ENCODE results near the gene SIK3.

GRCh38 chr11:117016747-117017146, 81.5 kb downstream of the SIK3 start:
- TF ChIP-seq CTCF (IDR thresholded peaks at IDR 0.05; ENCODE audit: low read length) (no peak), EZH2 (optimal IDR thresholded peaks at IDR 0.05; ENCODE audit: low read depth, low read length) (no peak), EZH2phosphoT487 (IDR thresholded peaks at IDR 0.05; ENCODE audit: low read length) (no peak)

All from MM.1S (cell line).